ENCODE data around the gene SLC35F1.
"Not testable (repeated sequence)": the region's sequence is repeated elsewhere in the genome, so short reads cannot be mapped to it uniquely, and the experiment has no call there.

SLC35F1 gene

GRCh38 chr6:118016532-118016931 is 109.5 kb downstream of the SLC35F1 start:
- no peak for DNase-seq

- no peak for DNase-seq
These were observed 110.3 kb downstream of the SLC35F1 start for GRCh38 chr6:118017301-118017848.

- DNase-seq, result no peak
These were observed 116.7 kb downstream of the SLC35F1 start for GRCh38 chr6:118023771-118024170.

- no peak for DNase-seq
These were observed 122.9 kb downstream of the SLC35F1 start for GRCh38 chr6:118029967-118030366.

- DNase-seq, result not testable (repeated sequence)
These were observed 130.4 kb downstream of the SLC35F1 start for GRCh38 chr6:118037479-118037878.

GRCh38 chr6:118042855-118043254 is 135.8 kb downstream of the SLC35F1 start:
- DNase-seq, result no peak

GRCh38 chr6:118044275-118044674 is 137.2 kb downstream of the SLC35F1 start:
- DNase-seq, result no peak

- no peak for DNase-seq
These were observed 147.0 kb downstream of the SLC35F1 start for GRCh38 chr6:118054082-118054481.

GRCh38 chr6:118061666-118062065 is 154.6 kb downstream of the SLC35F1 start:
- no peak for DNase-seq

- no peak for DNase-seq
These were observed 173.5 kb downstream of the SLC35F1 start for GRCh38 chr6:118080547-118080946.

GRCh38 chr6:118083711-118084110 is 176.6 kb downstream of the SLC35F1 start:
- DNase-seq, result no peak

GRCh38 chr6:118085665-118086064 is 178.6 kb downstream of the SLC35F1 start:
- no peak for DNase-seq

- DNase-seq, result no peak
These were observed 179.1 kb downstream of the SLC35F1 start for GRCh38 chr6:118086159-118086558.

- DNase-seq, result no peak
These were observed 185.0 kb downstream of the SLC35F1 start for GRCh38 chr6:118092086-118092485.

GRCh38 chr6:118097576-118097975 is 190.5 kb downstream of the SLC35F1 start:
- DNase-seq, result no peak

GRCh38 chr6:118100717-118101116 is 193.7 kb downstream of the SLC35F1 start:
- no peak for DNase-seq

GRCh38 chr6:118101220-118101619 is 194.2 kb downstream of the SLC35F1 start:
- DNase-seq, result no peak

- no peak for DNase-seq
These were observed 194.8 kb downstream of the SLC35F1 start for GRCh38 chr6:118101831-118102345.

GRCh38 chr6:118102401-118102800 is 195.3 kb downstream of the SLC35F1 start:
- no peak for DNase-seq

GRCh38 chr6:118103381-118104146 is 196.5 kb downstream of the SLC35F1 start:
- DNase-seq, result no peak

GRCh38 chr6:118122161-118122725 is 215.2 kb downstream of the SLC35F1 start:
- DNase-seq, result no peak

- DNase-seq, result no peak
These were observed 215.7 kb downstream of the SLC35F1 start for GRCh38 chr6:118122801-118123200.

- no peak for DNase-seq
These were observed 216.5 kb downstream of the SLC35F1 start for GRCh38 chr6:118123503-118124037.

GRCh38 chr6:118124851-118125250 is 217.8 kb downstream of the SLC35F1 start:
- DNase-seq, result no peak
